WTC11 (cell line): ENCODE measurements around the gene CPEB4. TPM values are rescaled to one million over a fixed set of nuclear protein-coding genes. Genes with fewer than 3 reads are reported as not detected.
A peak's percentile ranks its signal among the peaks of the same experiment; 100 is the strongest.

Source experiments
- ATAC-seq: fragments of 200-7000 bp; cut with Tn5 transposase; 2 replicates; pipeline ENCODE4 v1.10.0; 2021; ENCODE audit warnings: mild to moderate bottlenecking, moderate library complexity
- CTCF ChIA-PET: fragments of 300-600 bp; sonication (Branson Sonifier 250); formaldehyde crosslinking; loops from one replicate; lab custom pipeline; 2021; ENCODE audit warnings: antibody characterized with exemption; lab: Charles Lee
- POLR2A ChIA-PET: fragments of 350-600 bp; sonication (Branson Sonifier 250); formaldehyde crosslinking; loops from one replicate; lab custom pipeline; 2021; ENCODE audit warnings: antibody characterized with exemption; lab: Charles Lee
- DNase-seq: peaks from one replicate; pipeline ENCODE4 v3.0.0; 2021; ENCODE audit warnings: low spot score
- H3K27ac Mint-ChIP-seq: 2 replicates; pipeline ENCODE4 v1.8.0; 2021; ENCODE audit warnings: mixed read lengths
- H3K27me3 Mint-ChIP-seq: 2 replicates; pipeline ENCODE4 v1.8.0; 2021; ENCODE audit warnings: low read depth, mild to moderate bottlenecking, moderate library complexity, mixed read lengths
- H3K36me3 Mint-ChIP-seq: 2 replicates; pipeline ENCODE4 v1.8.0; 2021; ENCODE audit warnings: mixed read lengths
- H3K4me1 Mint-ChIP-seq: 2 replicates; pipeline ENCODE4 v1.8.0; 2022; ENCODE audit warnings: mixed read lengths
- H3K4me3 Mint-ChIP-seq: 2 replicates; pipeline ENCODE4 v1.8.0; 2021; ENCODE audit warnings: mild to moderate bottlenecking, moderate library complexity, mixed read lengths
- H3K9me3 Mint-ChIP-seq: 2 replicates; pipeline ENCODE4 v1.8.0; 2021; ENCODE audit warnings: mixed read lengths
- CBFB ChIP-seq: sonication (generic); formaldehyde crosslinking; IDR thresholded peaks from 2 replicates; pipeline ENCODE4 v1.8.1; 2022; ENCODE audit warnings: mild to moderate bottlenecking, low read depth, missing genetic modification reagents
- CREB1 ChIP-seq: sonication (generic); formaldehyde crosslinking; IDR thresholded peaks from 2 replicates; pipeline ENCODE4 v1.8.0; 2023; ENCODE audit warnings: mild to moderate bottlenecking, missing genetic modification reagents
- ESRRA ChIP-seq: sonication (generic); formaldehyde crosslinking; IDR thresholded peaks from 2 replicates; pipeline ENCODE4 v1.8.1; 2022; ENCODE audit warnings: mild to moderate bottlenecking, missing genetic modification reagents, borderline replicate concordance
- FOXJ3 ChIP-seq: sonication (generic); formaldehyde crosslinking; IDR thresholded peaks from 2 replicates; pipeline ENCODE4 v1.9.0; 2021; ENCODE audit warnings: missing genetic modification reagents, mild to moderate bottlenecking, borderline replicate concordance
- GTF2I ChIP-seq: fragments of 250-450 bp; sonication (Bioruptor Pico); conservative IDR thresholded peaks from 2 replicates; pipeline ENCODE4 v1.4.0; 2021; ENCODE audit warnings: mild to moderate bottlenecking
- JAZF1 ChIP-seq: fragments of 250-450 bp; sonication (Bioruptor Pico); IDR thresholded peaks from 2 replicates; pipeline ENCODE4 v1.9.0; 2021; ENCODE audit warnings: moderate library complexity, mild to moderate bottlenecking, inconsistent platforms
- KAT7 ChIP-seq: sonication (generic); formaldehyde crosslinking; IDR thresholded peaks from 2 replicates; pipeline ENCODE4 v1.8.1; 2023; ENCODE audit warnings: missing genetic modification reagents, mild to moderate bottlenecking, borderline replicate concordance
- OVOL2 ChIP-seq: fragments of 250-450 bp; sonication (Bioruptor Pico); IDR thresholded peaks from 2 replicates; pipeline ENCODE4 v1.9.0; 2021; ENCODE audit warnings: mild to moderate bottlenecking, borderline replicate concordance
- RORB ChIP-seq: fragments of 250-450 bp; sonication (Bioruptor Pico); IDR thresholded peaks from 2 replicates; pipeline ENCODE4 v1.9.0; 2021; ENCODE audit warnings: mild to moderate bottlenecking
- SMAD4 ChIP-seq: sonication (generic); formaldehyde crosslinking; IDR thresholded peaks from 2 replicates; pipeline ENCODE4 v1.8.0; 2022; ENCODE audit warnings: mild to moderate bottlenecking, missing genetic modification reagents
- TCF7 ChIP-seq: sonication (generic); formaldehyde crosslinking; IDR thresholded peaks from 2 replicates; pipeline ENCODE4 v1.8.0; 2022; ENCODE audit warnings: mild to moderate bottlenecking, low read depth, missing genetic modification reagents, moderate library complexity
- USF2 ChIP-seq: sonication (generic); formaldehyde crosslinking; IDR thresholded peaks from 2 replicates; pipeline ENCODE4 v1.8.1; 2023; ENCODE audit warnings: mild to moderate bottlenecking, missing genetic modification reagents, moderate library complexity
- ZNF121 ChIP-seq: sonication (generic); formaldehyde crosslinking; IDR thresholded peaks from 2 replicates; pipeline ENCODE4 v1.8.0; 2023; ENCODE audit warnings: missing genetic modification reagents
- ZNF671 ChIP-seq: fragments of 250-450 bp; sonication (Bioruptor Pico); IDR thresholded peaks from 2 replicates; pipeline ENCODE4 v1.8.0; 2021; ENCODE audit warnings: mild to moderate bottlenecking
- ZSCAN18 ChIP-seq: fragments of 250-450 bp; sonication (Bioruptor Pico); IDR thresholded peaks from 2 replicates; pipeline ENCODE4 v2.1.2; 2022; ENCODE audit warnings: mild to moderate bottlenecking, moderate library complexity
- total RNA-seq: library from RNA; stranded (reverse); gene quantifications from 3 replicates; pipeline ENCODE4 v1.2.3, GENCODE V29; 2021
- TF ChIP-seq, protein P1 (sequence below): sonication (generic); formaldehyde crosslinking; IDR thresholded peaks from 2 replicates; pipeline ENCODE4 v1.8.0; 2022; ENCODE audit warnings: missing genetic modification reagents
- TF ChIP-seq, protein P2 (sequence below): sonication (generic); formaldehyde crosslinking; IDR thresholded peaks from 2 replicates; pipeline ENCODE4 v1.8.1; 2022; ENCODE audit warnings: mild to moderate bottlenecking, missing genetic modification reagents, moderate library complexity, borderline replicate concordance
- TF ChIP-seq, protein P3 (sequence below): sonication (generic); formaldehyde crosslinking; IDR thresholded peaks from 2 replicates; pipeline ENCODE4 v1.8.1; 2023; ENCODE audit warnings: mild to moderate bottlenecking, missing genetic modification reagents

The CPEB4 gene
- total RNA-seq, 1 experiment from 2014 or later, result 12.7 TPM

DNA sequence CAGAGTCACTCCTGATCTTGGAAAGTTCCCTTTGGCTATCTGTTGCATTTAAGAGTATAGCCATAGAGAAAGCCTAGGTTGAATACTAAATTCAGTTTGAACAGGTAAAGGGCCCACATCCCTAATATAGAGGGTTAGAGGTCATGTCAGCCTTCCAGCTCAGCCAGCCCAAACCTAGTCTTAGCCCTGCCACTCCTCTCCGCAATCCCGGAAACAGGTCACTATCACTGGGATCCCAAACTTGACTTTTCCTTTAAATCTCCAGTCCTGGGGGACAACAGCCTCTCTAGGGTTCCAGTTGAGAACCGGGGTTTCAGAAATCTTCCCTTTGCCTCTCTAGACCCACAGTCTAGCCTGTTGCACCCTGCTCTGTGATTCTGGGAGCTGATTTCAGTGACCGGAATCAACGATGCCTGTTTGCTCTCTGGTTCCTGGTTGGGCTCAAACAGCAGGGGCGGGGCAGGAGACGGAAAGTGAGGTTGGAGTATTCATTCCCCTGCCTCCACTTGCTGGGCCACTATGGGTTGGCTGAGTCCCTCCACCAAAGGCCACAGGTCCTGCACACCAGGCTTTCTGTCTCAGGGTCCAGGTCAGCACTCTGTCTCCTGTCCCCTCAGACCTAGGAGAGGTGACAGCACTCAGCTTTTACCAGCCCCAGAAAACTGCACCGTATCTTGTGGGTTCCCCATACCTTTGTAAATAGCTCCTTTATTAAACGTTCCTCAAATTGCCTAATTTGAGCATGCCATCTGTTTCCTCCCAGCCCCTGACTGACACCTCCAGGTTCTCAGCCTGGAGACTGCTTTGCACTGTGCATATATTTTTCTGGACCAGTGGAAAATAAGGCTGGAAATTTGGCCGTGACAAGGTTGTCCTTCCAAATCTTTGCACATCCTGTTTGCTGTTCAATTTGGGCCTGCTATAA lies 23.8 kb upstream of the CPEB4 start (continued):
- TF ChIP-seq, protein P1, sequence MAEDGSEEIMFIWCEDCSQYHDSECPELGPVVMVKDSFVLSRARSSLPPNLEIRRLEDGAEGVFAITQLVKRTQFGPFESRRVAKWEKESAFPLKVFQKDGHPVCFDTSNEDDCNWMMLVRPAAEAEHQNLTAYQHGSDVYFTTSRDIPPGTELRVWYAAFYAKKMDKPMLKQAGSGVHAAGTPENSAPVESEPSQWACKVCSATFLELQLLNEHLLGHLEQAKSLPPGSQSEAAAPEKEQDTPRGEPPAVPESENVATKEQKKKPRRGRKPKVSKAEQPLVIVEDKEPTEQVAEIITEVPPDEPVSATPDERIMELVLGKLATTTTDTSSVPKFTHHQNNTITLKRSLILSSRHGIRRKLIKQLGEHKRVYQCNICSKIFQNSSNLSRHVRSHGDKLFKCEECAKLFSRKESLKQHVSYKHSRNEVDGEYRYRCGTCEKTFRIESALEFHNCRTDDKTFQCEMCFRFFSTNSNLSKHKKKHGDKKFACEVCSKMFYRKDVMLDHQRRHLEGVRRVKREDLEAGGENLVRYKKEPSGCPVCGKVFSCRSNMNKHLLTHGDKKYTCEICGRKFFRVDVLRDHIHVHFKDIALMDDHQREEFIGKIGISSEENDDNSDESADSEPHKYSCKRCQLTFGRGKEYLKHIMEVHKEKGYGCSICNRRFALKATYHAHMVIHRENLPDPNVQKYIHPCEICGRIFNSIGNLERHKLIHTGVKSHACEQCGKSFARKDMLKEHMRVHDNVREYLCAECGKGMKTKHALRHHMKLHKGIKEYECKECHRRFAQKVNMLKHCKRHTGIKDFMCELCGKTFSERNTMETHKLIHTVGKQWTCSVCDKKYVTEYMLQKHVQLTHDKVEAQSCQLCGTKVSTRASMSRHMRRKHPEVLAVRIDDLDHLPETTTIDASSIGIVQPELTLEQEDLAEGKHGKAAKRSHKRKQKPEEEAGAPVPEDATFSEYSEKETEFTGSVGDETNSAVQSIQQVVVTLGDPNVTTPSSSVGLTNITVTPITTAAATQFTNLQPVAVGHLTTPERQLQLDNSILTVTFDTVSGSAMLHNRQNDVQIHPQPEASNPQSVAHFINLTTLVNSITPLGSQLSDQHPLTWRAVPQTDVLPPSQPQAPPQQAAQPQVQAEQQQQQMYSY (CRISPR knock-in tag), result no peak
- TF ChIP-seq, protein P2, sequence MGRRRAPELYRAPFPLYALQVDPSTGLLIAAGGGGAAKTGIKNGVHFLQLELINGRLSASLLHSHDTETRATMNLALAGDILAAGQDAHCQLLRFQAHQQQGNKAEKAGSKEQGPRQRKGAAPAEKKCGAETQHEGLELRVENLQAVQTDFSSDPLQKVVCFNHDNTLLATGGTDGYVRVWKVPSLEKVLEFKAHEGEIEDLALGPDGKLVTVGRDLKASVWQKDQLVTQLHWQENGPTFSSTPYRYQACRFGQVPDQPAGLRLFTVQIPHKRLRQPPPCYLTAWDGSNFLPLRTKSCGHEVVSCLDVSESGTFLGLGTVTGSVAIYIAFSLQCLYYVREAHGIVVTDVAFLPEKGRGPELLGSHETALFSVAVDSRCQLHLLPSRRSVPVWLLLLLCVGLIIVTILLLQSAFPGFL (CRISPR knock-in tag), result no peak
- TF ChIP-seq SMAD4 (CRISPR knock-in tag) (no peak), KAT7 (CRISPR knock-in tag) (no peak), CBFB (no peak)
- TF ChIP-seq, protein P3, sequence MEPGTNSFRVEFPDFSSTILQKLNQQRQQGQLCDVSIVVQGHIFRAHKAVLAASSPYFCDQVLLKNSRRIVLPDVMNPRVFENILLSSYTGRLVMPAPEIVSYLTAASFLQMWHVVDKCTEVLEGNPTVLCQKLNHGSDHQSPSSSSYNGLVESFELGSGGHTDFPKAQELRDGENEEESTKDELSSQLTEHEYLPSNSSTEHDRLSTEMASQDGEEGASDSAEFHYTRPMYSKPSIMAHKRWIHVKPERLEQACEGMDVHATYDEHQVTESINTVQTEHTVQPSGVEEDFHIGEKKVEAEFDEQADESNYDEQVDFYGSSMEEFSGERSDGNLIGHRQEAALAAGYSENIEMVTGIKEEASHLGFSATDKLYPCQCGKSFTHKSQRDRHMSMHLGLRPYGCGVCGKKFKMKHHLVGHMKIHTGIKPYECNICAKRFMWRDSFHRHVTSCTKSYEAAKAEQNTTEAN, result no peak

- POLR2A ChIA-PET, result no interaction called here
- no peak for DNase-seq
- Mint-ChIP-seq H3K27ac (no peak overlapping the region), H3K9me3 (peaks cover 10% of the 10 kb centered on the region), H3K27me3 (peaks cover 4% of the 10 kb centered on the region; the same call in 1 of the 2 replicates), H3K4me3 (no peak overlapping the region), H3K4me1 (peaks cover 10% of the 10 kb centered on the region), H3K36me3 (0 out of 2 replicates have a peak, but pooled peaks cover 2% of the 10 kb centered on the region)
- ATAC-seq, result peak; percentile 22; the same call in 1 of the 2 replicates
- CTCF ChIA-PET, result interaction anchor here (0.6 to 0.9 kb wide), 3 partner anchors 26 to 250 kb away, joined by 3 read pairs; no protein-coding TSS in a partner anchor
- no peak for TF ChIP-seq FOXJ3
- no peak for TF ChIP-seq RORB (CRISPR knock-in tag)
- TF ChIP-seq ZNF671, result no peak
- TF ChIP-seq CREB1 (CRISPR knock-in tag), result no peak
- no peak for TF ChIP-seq ESRRA (CRISPR knock-in tag)
- TF ChIP-seq ZNF121 (CRISPR knock-in tag), result no peak
- TF ChIP-seq ZSCAN18, result no peak
- TF ChIP-seq TCF7 (CRISPR knock-in tag), result no peak
- no peak for TF ChIP-seq OVOL2
- TF ChIP-seq USF2, result no peak
- no peak for TF ChIP-seq GTF2I (CRISPR knock-in tag)
- no peak for TF ChIP-seq JAZF1 (CRISPR knock-in tag)
- TF ChIP-seq, all 79 proteins: peak for 0
Measured at GRCh38 chr5:173866243-173866857, 21.8 kb upstream of the CPEB4 start.
